NCI-H2029 (cell line): ENCODE data around the gene SDK2.

ENCODE experiments used
- DNase-seq: peaks from one replicate; lab custom pipeline; 2025; lab: John Stamatoyannopoulos, UW

SDK2 gene

GRCh38 chr17:73391331-73392265, 252.6 kb downstream of the SDK2 start:
- no peak for DNase-seq

DNA sequence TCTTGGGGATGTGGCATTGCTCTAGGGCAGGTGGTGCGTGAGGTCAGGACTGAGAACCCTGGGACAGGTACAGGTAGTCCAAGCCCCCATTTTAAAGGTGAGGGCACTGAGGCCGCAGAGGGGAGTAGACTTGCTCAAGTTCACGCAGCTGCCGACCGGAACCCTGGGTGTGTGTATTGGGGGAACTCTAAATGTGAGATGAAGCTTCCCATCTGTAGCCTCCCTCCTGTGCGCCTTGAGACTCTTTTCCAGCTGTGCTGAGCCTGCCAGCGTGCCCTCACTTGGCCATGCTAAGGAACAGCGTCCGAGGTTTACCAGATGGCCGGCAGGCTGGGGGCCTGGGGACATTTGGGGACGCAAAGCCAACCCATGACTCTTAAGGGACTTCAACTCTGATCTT, 253.4 kb downstream of the SDK2 start:
- DNase-seq, result no peak

- DNase-seq, result no peak
Measured at GRCh38 chr17:73390221-73390620, 254.0 kb downstream of the SDK2 start.

DNA sequence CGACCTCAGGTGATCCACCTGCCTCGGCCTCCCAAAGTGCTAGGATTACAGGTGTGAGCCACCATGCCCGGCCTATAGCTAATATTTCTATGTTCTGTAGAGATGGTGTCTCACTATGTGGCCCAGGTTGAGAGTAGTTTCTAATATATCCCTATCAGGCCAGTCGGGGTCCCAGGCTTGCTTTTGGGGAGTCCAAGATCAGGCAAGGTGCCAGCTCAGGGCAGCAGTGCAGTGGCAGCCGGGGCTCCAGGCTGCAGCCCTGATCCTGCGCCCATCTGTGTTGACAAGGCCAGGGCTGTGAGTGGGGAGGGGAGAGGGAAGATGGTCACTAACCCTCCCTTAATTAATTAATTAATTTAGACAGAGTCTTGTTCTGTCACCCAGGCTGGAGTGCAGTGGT, 254.8 kb downstream of the SDK2 start:
- no peak for DNase-seq

- no peak for DNase-seq
Measured at GRCh38 chr17:73388578-73388905, 255.7 kb downstream of the SDK2 start.

DNA sequence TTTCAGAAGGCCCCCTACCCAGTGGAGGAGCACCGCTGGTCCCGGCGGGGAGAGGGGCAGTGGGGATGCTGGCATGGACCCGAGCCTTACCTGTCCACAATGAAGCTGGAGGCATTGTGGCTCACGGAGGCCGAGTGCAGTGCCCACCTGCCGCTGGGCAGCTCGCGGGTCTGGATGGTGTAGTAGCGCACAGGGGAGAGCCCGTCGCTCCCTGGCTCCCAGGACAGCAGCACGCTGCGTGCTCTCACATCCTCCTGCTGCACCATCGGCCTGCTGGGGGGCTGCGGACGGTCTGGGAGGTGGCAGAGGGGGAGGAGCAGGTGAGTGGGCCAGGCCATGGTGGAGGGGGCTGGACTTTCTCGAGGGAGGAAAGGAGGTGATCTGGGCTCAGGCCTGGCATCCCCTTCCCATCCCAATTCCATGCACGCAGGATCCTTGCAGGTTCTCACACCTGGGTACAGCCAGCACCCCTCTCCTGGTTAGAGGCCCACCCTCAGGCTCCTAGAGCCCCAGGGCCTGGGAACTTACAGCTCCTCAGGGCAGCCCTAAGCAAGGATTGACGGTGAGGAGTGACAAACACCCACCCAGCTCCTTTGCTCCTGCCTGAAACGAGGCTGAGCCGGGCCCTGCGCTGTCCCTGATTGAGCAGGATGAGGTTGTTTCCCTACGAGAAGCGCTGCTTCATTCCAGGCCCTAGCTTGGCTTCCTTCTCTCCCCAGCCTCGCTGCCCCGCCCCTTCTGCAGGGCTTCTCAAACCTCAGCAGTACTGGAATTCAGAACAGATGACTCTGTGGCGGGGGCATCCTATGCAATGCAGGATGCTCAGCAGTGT, 256.3 kb downstream of the SDK2 start:
- no peak for DNase-seq

- DNase-seq, result no peak
Measured at GRCh38 chr17:73386561-73386960, 257.7 kb downstream of the SDK2 start.

DNA sequence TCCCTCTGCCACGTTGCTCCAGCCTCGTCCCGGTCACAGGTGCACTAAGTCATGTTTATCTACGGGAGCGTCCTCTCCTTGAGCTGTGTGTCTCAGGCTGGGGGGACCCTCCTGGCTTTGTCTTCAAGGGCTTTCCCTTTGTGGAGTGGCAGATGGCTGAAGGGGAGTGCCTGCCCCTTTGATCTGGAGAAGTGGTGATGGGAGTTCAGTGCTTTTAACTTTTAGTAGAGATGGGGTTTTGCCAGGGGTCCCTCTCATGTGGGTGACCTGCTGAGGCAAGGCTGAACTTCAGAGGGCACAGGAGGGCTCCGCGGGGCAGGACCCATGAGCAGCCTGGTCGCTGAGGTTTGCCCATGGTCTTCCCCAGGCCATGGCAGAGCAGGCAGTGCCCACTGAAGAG, 259.3 kb downstream of the SDK2 start:
- no peak for DNase-seq

DNA sequence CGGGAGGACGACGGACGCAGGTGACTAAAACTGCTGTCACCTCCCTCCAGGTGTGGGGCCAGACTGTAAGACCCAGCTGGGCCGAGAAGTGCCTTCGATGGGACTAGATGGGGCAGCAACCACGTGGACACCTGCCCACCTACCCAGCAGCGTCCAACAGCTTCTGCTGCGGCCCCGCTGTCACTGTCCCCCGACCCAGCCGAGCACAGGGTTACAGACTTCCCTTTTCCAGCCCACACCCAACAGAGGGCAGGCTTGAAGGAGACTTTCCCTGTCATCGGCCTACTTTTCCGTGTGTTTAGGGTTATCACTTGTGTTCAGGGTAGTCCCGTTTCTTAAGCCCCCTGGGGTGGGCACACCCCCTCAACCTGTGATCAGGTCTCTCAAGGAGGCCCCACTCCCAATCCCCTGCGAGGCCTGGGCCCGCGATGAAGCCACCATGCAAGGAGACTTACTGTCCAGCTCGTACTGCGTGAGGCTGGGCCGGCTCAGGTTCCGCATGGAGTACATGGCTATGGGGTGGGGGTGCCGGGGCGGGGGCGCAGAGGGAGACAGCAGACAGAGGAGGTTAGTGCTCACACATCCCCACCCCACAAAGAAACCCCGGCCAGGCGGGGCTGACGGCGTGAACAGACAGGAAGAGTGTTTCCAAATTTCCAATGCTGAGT, 263.7 kb downstream of the SDK2 start:
- no peak for DNase-seq

DNA sequence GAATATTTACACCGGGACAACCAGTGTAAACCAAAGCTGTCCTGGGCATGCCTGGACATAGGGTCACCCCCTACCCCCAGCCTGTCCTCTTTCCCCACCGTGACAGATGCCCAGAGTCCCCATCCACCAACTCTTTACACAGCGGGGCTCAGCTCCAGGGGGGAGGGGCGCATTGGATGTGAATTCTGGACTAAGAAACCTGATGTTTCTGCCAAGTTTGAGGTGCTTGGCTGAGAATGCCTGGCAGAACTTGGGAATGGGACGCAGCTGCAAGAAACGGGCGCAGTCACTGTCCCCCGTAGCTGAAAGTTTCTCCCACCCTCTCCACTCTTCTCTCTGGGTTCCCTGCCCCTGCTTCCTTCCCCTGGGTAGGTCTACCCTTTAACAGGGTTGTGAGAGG, 264.4 kb downstream of the SDK2 start:
- DNase-seq, result no peak

DNA sequence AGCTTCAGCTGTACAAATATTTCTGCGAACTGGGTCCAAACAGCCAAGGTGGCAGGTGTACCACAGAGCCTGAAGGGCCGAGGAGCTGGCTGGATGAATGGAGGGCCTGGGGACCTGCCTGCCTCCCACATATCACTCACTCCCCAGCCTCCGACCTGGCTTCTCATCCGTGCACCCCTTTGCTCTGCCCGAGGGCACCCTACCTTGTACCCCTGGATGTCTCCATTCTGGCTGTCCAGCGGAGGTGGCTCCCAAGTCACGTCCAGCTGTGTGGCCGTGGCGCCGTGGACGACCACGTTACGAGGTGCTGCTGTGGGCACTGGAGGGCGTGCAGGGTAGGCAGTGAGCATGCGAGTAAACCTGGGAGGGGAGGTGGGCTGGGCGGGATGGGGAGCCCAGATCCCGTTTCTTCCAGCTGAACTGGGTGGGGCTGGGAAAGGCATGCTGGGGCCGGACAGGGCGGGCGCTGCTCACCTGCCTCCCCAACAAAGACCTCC, 265.2 kb downstream of the SDK2 start:
- no peak for DNase-seq

GRCh38 chr17:73376636-73377035, 267.6 kb downstream of the SDK2 start:
- no peak for DNase-seq

DNA sequence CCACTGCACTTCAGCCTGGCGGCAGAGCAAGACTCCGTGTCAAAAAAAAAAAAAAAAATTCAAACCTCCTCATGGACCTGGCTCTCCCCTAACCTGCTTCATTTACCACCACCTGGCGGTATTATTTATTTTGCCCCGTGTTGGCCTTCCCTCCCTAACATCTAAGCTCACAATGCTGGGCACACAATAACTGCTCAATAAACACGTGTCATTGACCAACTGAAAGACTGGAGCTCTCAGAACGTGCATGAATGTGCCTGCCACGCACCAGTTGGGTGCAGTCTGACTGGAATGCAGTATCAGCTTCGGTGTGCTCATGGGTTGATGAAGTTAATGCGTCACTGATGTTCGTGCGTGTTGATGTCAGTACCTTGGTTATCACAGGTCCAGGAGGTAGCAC, 268.1 kb downstream of the SDK2 start:
- no peak for DNase-seq

GRCh38 chr17:73371836-73372235, 272.4 kb downstream of the SDK2 start:
- no peak for DNase-seq

DNA sequence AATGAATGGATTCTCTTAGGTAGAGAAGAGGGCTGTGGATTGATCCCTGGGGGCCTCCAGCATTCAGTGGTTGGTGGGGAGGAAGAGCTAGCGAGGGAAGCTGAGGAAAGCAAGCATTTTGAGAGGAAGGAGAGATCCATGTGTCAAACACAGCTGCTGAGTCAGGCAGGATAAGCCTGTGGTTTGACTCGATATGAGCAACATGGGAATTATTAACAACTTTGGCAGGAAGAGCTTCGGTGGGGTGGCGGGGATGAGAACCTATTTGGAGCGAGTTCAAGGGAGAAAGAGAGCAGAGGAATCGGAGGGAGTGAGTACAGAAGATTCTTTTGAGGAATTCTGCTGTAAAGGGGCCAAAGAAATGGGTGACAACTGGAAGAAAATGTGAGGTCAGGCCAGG, 273.0 kb downstream of the SDK2 start:
- DNase-seq, result no peak

DNA sequence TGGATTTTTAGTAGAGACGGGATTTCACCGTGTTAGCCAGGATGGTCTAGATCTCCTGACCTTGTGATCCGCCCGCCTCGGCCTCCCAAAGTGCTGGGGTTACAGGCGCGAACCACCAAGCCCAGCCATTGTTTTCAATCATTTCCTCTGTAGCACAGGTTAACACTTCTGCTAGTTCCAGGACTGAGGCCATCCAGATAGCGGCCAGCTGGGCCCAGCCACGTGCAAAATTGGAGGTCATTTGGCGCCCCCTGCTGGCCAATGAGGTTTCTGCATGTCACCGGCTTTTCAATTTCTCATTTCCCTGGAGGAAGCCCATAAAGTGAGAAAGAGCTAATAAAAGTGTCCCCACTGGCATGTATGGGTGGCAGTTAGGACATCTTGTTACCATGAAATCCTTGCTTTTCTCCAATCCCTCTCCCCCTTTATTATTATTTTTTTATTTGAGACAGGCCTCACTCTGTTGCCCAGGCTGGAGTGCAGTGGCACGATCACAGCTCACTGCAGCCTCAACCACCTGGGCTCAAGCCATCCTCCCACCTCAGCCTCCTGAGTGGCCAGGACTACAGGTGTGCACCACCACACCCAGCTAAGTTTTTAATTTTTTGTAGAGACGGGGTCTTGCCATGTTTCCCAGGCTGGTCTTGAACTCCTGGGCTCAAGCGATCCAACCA, 274.3 kb downstream of the SDK2 start:
- peak; percentile 36 for DNase-seq

DNA sequence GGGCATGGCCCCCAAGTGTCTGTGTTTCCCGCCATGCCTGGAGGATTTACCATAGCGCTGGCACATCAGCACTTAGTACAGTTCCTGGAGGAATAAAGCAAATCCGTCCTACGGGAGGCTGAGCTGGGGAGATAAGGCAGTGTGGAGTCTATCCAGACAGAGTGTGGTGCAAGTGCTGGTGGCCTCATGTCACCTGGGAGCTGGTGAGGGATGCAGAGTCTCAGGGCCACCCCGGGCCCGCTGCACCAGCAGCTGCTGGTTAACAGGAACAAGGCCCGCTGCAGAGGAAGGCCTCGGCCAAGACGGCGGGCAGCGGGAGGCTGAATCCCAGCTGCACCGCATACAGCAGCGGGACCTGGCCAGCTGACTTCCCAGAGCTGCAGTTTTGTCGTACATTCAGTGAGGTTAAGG, 275.1 kb downstream of the SDK2 start:
- no peak for DNase-seq

- no peak for DNase-seq
Measured at GRCh38 chr17:73368085-73368631, 276.1 kb downstream of the SDK2 start.

DNA sequence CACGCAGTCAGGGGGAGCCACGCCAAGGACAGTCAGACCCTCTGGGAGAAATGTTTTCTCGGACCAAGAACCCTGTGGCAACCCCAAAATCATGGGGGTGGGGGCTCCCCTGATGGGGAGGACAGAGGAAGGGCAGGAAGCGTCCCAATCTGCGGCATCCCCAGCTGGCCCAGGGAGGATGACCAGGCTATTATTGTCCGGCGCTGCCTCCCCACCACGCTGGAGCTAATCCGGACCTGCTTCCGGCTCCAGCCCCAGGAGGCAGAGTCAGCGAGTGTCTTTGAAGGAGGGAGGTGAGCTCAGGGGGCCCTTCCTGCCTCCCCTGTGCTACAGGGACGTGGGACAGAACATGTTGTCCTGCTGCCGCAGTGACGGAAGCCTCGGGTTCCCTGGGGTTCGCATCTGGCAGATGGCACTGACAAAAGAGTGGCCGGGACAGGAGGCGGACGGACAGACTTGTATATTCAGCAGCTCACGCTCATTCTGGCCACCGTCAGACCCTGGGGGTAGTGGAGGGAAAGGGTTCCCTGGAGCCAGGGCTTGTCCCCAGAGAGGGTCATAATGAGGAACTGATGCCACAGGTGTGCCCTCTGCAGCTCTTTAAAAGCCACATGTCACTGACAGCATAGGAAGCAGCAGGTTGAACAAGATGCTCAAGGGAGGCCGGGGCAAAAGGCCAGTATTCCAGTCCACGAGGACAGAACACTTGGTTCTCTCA, 278.2 kb downstream of the SDK2 start:
- DNase-seq, result no peak

DNA sequence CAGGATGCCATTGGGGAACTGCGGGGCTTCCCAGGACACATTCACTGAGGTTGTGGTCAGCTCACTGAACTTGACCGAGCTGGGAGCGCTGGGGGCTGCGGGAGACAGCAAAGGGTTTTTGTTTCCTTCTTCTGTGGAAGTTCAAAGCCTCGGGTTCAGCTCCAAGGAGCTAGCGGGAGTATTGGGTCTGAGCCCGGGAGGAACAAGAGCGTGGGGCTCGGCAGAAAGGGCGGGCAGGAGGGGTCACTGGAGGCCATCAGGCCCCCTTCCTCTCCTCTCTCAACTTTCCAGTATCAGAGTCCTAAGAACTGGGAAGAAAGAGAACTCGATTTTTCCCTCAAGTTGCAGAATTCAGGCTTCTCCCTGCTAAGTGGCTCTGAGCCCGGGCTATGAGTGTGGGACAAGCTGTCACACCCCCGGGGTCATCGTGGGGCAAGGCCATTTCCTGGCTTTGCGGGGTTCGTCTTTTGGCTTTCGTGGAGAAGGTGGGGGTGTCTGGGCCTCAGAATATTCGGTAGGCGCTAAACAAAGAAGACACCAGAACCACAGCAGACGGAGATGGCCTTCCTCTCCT, 278.9 kb downstream of the SDK2 start:
- no peak for DNase-seq

DNA sequence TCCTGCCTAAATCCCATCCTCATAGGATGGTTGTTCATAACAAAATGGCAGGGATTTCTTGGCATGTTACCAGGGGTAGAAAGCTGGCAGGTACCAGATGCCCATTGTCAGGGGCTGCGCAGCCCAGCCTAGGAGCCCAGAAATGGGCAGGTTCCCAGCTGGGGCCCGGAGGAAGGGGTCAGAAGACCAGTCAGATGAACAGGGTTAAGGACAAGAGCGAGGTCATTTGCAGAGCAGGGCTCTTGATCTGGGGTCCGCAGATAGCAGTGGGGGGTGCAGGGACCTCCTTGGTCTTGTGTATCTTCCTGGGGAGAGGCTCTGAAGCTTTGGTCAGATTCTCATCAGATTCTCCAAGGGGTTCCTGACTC, 280.1 kb downstream of the SDK2 start:
- DNase-seq, result no peak
